Astrocyte of the cerebellum (primary cell): ENCODE data around the gene RNF144A.

ENCODE experiments used
- DNase-seq: peaks from one replicate; pipeline ENCODE4 v3.0.0-alpha.2; 2011; ENCODE audit warnings: low read depth
- H3K4me3 ChIP-seq: 2 replicates; pipeline ENCODE4 v1.5.1; 2011; ENCODE audit warnings: mild to moderate bottlenecking, low read depth, low read length, moderate library complexity
- CTCF ChIP-seq: IDR thresholded peaks from 2 replicates; pipeline ENCODE4 v1.5.1; 2012; ENCODE audit warnings: low read length, low read depth, moderate library complexity, mild to moderate bottlenecking; ENCODE audit errors: missing control alignments
- in situ Hi-C: cut with HindIII; loops from 2 replicates; pipeline ENCODE4 v1.10.0; 2017; ENCODE audit warnings: low sequenced_read_pairs

The RNF144A gene

DNA sequence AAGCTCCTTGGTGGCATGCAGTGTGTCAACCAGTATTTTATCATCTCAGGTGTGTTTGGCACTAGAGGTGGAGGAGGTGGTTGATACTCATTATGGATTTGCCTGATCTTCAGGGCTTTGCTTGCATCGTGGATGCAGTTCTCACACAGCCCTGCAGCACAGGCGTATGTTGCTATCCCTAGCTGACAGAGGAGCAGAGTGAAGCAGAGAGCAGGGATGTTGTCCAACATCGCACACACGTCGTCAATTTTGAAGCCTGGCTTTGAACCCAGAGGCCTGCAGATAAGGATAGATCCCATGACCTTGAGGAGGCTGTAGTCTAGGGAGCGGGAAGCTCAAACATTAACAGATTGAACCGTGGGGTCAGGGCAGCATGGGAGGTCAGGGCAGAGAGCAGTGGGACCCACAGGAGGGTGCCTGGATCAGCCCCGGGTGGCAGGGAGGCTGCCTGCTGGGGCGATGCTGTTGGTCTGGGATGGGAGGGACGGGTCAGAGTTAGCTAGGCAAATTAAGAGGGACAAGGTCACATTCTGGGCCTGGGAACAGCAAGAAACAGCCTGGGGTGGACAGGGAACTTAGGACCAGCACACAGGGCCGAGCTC is 4.2 kb downstream of the RNF144A start:
- no peak for DNase-seq
- in situ Hi-C loops = no loop called here
- no peak overlapping the region for H3K4me3 ChIP-seq
- no peak for TF ChIP-seq CTCF

DNA sequence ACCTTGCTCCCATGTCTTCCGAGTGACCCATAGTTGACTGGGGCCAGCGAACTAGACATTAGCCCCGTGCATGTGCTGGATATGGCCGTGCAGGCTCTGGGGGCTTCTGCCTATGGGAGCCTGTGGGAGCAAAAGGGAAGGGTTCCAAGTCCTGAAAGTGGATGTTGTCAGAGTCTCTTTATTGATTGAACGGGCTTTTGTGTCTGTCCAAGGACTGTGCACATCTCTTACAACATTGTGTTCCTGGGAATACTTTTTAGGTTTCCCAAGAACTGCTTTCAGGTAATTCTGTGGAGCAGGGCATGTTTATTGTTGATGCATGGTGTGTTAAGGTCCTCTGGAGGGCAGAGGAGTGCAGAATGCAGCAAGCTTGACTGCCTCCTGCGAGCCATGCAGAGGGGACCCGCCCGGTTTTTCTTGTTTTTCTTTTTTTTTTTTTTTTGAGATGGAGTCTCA is 5.0 kb downstream of the RNF144A start:
- no peak overlapping the region for H3K4me3 ChIP-seq
- DNase-seq = no peak
- in situ Hi-C loops = no loop called here
- TF ChIP-seq CTCF = no peak

DNA sequence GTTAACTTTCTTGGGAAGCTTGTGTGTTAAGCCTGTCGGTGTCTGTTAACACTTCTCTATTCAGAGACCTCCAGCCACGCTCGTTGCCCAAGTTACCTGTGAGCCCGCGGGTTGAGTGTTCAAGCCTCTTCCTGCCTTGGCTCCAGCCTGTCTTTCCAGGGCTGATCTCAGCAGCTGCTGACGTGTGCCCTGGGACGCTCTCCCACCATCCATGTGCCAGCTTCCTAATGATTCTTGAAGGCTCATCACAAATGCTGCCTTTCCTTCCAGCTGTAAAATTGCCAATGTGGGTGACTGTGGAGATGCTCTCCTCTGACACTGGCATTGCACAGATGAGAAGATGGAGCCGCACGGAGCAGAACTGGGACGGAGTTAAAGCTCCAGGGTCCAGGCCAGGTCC is 6.1 kb downstream of the RNF144A start:
- H3K4me3 ChIP-seq = no peak overlapping the region
- DNase-seq = no peak
- in situ Hi-C loops = no loop called here
- TF ChIP-seq CTCF = no peak

DNA sequence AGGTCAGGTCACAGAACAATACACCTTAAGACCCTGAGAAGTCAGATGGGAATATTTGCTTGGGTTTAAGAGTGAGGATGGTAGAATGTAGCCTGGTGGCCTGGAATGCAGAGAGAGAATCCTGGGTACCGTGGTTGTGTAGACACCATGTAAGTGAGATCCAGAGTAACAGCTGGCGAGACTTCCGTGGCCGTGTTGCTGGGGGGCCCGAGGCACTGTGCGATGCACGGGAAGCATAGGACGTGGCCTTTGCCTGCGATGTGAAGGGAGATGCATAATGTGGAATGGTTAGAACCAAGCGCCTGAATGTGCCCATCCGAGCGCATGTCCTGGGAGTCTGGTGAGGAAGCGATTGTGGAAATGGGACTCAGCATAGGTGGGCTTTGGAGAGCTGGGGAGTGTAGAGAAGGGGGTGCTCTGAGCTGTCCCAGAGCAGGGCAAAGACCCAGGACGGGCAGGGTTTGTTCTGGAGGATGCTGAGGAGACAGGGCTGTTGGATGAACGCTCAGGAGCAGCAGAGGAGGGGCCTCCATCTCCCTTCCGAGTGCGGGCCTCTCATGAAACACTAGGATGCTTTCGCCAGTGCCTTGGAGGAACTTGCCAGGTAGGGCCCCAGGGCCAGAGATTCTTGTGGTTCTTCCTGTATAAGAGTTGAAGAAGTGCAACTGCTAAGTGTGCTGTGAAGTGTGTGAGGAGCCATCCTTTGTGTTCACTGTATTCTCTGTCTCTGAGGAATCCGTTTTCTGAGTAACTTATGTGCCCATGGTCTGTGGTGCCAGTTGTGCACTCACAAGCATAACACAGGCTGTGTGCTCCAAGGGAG is 7.1 kb downstream of the RNF144A start:
- in situ Hi-C loops = no loop called here
- no peak for DNase-seq
- H3K4me3 ChIP-seq = no peak overlapping the region
- TF ChIP-seq CTCF = no peak

- in situ Hi-C loops = no loop called here
- DNase-seq = no peak
- TF ChIP-seq CTCF = no peak
- H3K4me3 ChIP-seq = no peak overlapping the region
These were observed 7.8 kb downstream of the RNF144A start for GRCh38 chr2:6924924-6925409.

GRCh38 chr2:6926071-6926732 is 9.0 kb downstream of the RNF144A start:
- no peak for DNase-seq
- no peak for TF ChIP-seq CTCF
- in situ Hi-C loops = no loop called here
- H3K4me3 ChIP-seq = no peak overlapping the region
